Neuronal stem cell (in vitro differentiated cells): Measurements from ENCODE around the gene NUP98.

Source experiments
- DNase-seq: peaks from one replicate; pipeline ENCODE4 v3.0.0-alpha.2; 2013; ENCODE audit warnings: low spot score
- H2AFZ ChIP-seq: one replicate; pipeline ENCODE4 v1.6.1; 2013; ENCODE audit warnings: mild to moderate bottlenecking, low read length, inconsistent platforms
- H2AK5ac ChIP-seq: 2 replicates; pipeline ENCODE4 v1.6.1; 2013; ENCODE audit warnings: low read depth, mild to moderate bottlenecking, inconsistent platforms, low read length, moderate library complexity, mixed read lengths
- H2BK120ac ChIP-seq: 2 replicates; pipeline ENCODE4 v1.6.1; 2013; ENCODE audit warnings: low read depth, mild to moderate bottlenecking, inconsistent platforms, low read length, moderate library complexity, mixed read lengths
- H2BK12ac ChIP-seq: one replicate; pipeline ENCODE4 v1.6.1; 2013; ENCODE audit warnings: low read length, inconsistent platforms
- H2BK15ac ChIP-seq: 2 replicates; pipeline ENCODE4 v1.6.1; 2013; ENCODE audit warnings: mild to moderate bottlenecking, low read length, inconsistent platforms, mixed read lengths
- H2BK5ac ChIP-seq: one replicate; pipeline ENCODE4 v1.6.1; 2013; ENCODE audit warnings: inconsistent platforms, mild to moderate bottlenecking, low read length, moderate library complexity
- H3K14ac ChIP-seq: one replicate; pipeline ENCODE4 v1.6.1; 2013; ENCODE audit warnings: low read length, inconsistent platforms
- H3K18ac ChIP-seq: 2 replicates; pipeline ENCODE4 v1.6.1; 2013; ENCODE audit warnings: low read length, inconsistent platforms
- H3K23ac ChIP-seq: 2 replicates; pipeline ENCODE4 v1.6.1; 2013; ENCODE audit warnings: low read depth, mild to moderate bottlenecking, mixed read lengths, low read length, inconsistent platforms; ENCODE audit not compliant: poor library complexity
- H3K27ac ChIP-seq: replicated peaks from 3 replicates; pipeline ENCODE4 v1.5.1; 2013; ENCODE audit warnings: low read length, inconsistent platforms
- H3K27me3 ChIP-seq, 3 experiments: 2 replicates each; pipeline ENCODE4 v1.6.1; 2013; ENCODE audit warnings: low read length in 3 of 3, mild to moderate bottlenecking in 2 of 3, inconsistent platforms in 1 of 3, low read depth in 1 of 3, mixed read lengths in 1 of 3, moderate library complexity in 1 of 3; ENCODE audit not compliant: control insufficient read depth in 3 of 3, insufficient read depth in 3 of 3
- H3K36me3 ChIP-seq, 2 donors: replicated peaks in 1 of 2; 2 replicates each; pipeline ENCODE4 v1.6.1; 2013; ENCODE audit warnings: low read length in 2 of 2; ENCODE audit not compliant: control insufficient read depth in 2 of 2, insufficient read depth in 2 of 2
- H3K4ac ChIP-seq: 2 replicates; pipeline ENCODE4 v1.6.1; 2013; ENCODE audit warnings: inconsistent platforms, mild to moderate bottlenecking, low read length, moderate library complexity
- H3K4me1 ChIP-seq, 2 donors: 1 replicate in 1 of 2; 2 replicates in 1 of 2; pipeline ENCODE4 v1.6.1; 2013; ENCODE audit warnings: low read length in 2 of 2, low read depth in 1 of 2; ENCODE audit not compliant: control insufficient read depth in 2 of 2, insufficient read depth in 1 of 2
- H3K4me2 ChIP-seq: one replicate; pipeline ENCODE4 v1.6.1; 2013; ENCODE audit warnings: mild to moderate bottlenecking, low read length, inconsistent platforms; ENCODE audit not compliant: insufficient read depth, poor library complexity, severe bottlenecking
- H3K4me3 ChIP-seq, 2 donors: 2 replicates each; pipeline ENCODE4 v1.5.1; 2013; ENCODE audit warnings: low read length in 2 of 2, mild to moderate bottlenecking in 2 of 2, inconsistent platforms in 1 of 2, moderate library complexity in 1 of 2
- H3K79me1 ChIP-seq: one replicate; pipeline ENCODE4 v1.6.1; 2013; ENCODE audit warnings: low read depth, mild to moderate bottlenecking, inconsistent platforms, low read length, moderate library complexity
- H3K9ac ChIP-seq: one replicate; pipeline ENCODE4 v1.6.1; 2013; ENCODE audit warnings: mild to moderate bottlenecking, low read depth, low read length, inconsistent platforms; ENCODE audit not compliant: poor library complexity
- H3K9me3 ChIP-seq, 2 donors: replicated peaks in 1 of 2; 2 replicates each; pipeline versions ENCODE3 to v1.6.1; 2013; ENCODE audit warnings: low read length in 2 of 2, mild to moderate bottlenecking in 2 of 2, inconsistent platforms in 1 of 2, low read depth in 1 of 2, mixed read lengths in 1 of 2, moderate library complexity in 1 of 2; ENCODE audit not compliant: control insufficient read depth in 2 of 2, insufficient read depth in 1 of 2
- H4K8ac ChIP-seq: one replicate; pipeline ENCODE4 v1.6.1; 2013; ENCODE audit warnings: low read depth, mild to moderate bottlenecking, inconsistent platforms, low read length, moderate library complexity
- H4K91ac ChIP-seq: one replicate; pipeline ENCODE4 v1.6.1; 2013; ENCODE audit warnings: low read length, low read depth, mild to moderate bottlenecking, inconsistent platforms; ENCODE audit not compliant: poor library complexity
- WGBS, 2 donors: extraction: QIAGEN DNeasy Blood & Tissue Kit; methylation state at CpG; one replicate each; pipeline ENCODE4 v1.1.7; 2013; ENCODE audit warnings: missing lambda C conversion rate in 2 of 2, mixed read lengths in 1 of 2; ENCODE audit not compliant: insufficient read length in 2 of 2, insufficient replicate concordance in 1 of 2; ENCODE audit errors: extremely low coverage in 2 of 2; 5-methylcytosine and 5-hydroxymethylcytosine counted together

Gene NUP98

DNA sequence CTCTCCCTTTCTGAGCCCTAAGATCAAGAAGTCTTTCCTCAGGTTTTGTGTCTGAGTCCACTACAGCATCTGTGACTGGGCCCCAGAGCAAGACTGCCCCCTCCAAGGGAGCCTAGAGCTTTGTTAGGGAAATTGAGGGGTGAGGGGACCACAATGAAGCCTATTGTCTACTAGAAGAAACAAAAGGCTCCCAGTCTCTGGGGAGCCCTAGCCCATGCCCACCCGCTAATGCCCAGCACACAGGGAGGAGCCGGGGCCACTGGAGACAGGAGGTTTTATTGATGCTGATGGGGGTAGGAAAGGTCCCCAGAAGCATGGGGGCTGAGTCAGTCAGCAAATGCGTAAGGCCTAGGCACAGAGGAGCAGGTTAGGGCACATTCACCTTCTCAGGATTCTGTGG is 29.4 kb upstream of the NUP98 start:
- no peak overlapping the region for H3K23ac ChIP-seq
- DNase-seq: no peak
- H3K4ac ChIP-seq: no peak overlapping the region
- H3K79me1 ChIP-seq: peaks cover 2% of the 10 kb centered on the region
- H3K9me3 ChIP-seq: no peaks in the 10 kb centered on the region
- peaks cover 22 to 80% of the 10 kb centered on the region in 2 donors for H3K36me3 ChIP-seq
- no peak overlapping the region for H2AK5ac ChIP-seq
- no peak overlapping the region for H2BK120ac ChIP-seq
- no CpG with 5 or more reads among the region's 3 CpGs for WGBS, 2 donors
- no peak overlapping the region for H3K4me2 ChIP-seq
- H3K27ac ChIP-seq: no peak overlapping the region
- no peak overlapping the region for H3K9ac ChIP-seq
- H2AFZ ChIP-seq: no peak overlapping the region
- no peak overlapping the region for H4K91ac ChIP-seq
- no peak overlapping the region for H2BK5ac ChIP-seq
- no peak overlapping the region for H2BK12ac ChIP-seq
- H3K14ac ChIP-seq: no peak overlapping the region
- H3K18ac ChIP-seq: no peak overlapping the region
- no peaks in the 10 kb centered on the region for H3K27me3 ChIP-seq
- peaks cover 0 to 11% of the 10 kb centered on the region in 2 donors for H3K4me1 ChIP-seq
- no peak overlapping the region for H2BK15ac ChIP-seq
- H3K4me3 ChIP-seq: no peak overlapping the region
- H4K8ac ChIP-seq: no peak overlapping the region

DNA sequence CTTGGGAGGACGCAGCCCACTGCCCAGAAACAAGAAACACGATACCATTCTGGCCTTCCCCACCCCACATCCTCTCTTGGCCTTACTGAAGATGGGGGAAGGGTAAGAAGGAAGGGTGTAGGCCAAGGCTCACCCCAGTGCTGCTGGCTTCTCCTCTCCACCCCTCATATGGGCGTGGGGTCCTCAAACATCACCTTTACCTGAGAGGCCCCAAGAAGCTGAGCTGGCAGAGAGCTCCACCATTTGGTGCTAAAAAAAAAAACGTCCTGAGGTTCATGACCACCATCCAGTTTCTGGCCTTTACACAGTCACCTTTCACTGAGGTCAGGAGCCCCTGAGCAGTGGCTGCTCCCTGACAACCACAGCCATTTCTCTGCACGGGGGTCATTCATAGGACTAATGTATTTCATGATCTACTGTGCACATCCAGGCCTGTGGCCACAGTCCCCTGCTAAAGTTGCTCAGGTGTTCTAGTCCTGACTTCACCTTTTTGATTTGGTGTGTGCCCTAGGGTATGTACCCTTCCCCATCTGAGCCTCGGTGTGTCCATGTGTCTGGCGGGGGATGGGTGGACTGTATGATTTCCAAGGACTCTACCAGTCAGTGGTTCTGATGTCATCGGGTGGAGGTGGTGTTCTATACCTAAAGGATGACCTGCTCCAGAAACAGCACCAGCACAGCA is 28.3 kb upstream of the NUP98 start:
- H3K18ac ChIP-seq: no peak overlapping the region
- no peak for DNase-seq
- no peak overlapping the region for H2AK5ac ChIP-seq
- H4K8ac ChIP-seq: no peak overlapping the region
- peaks cover 0 to 11% of the 10 kb centered on the region in 2 donors for H3K4me1 ChIP-seq
- H2BK15ac ChIP-seq: no peak overlapping the region
- WGBS, 2 donors: no CpG with 5 or more reads among the region's 8 CpGs
- H3K4me2 ChIP-seq: no peak overlapping the region
- H4K91ac ChIP-seq: no peak overlapping the region
- H3K14ac ChIP-seq: no peak overlapping the region
- H3K27me3 ChIP-seq: no peaks in the 10 kb centered on the region
- H2BK5ac ChIP-seq: no peak overlapping the region
- no peaks in the 10 kb centered on the region for H3K79me1 ChIP-seq
- H3K4ac ChIP-seq: no peak overlapping the region
- H2AFZ ChIP-seq: no peak overlapping the region
- peak overlapping the region; percentile 2 for H3K23ac ChIP-seq
- H3K27ac ChIP-seq: no peak overlapping the region
- H3K36me3 ChIP-seq: peaks cover 22 to 73% of the 10 kb centered on the region in 2 donors
- H2BK12ac ChIP-seq: no peak overlapping the region
- no peaks in the 10 kb centered on the region for H3K9me3 ChIP-seq
- H3K9ac ChIP-seq: no peak overlapping the region
- H3K4me3 ChIP-seq: no peak overlapping the region
- H2BK120ac ChIP-seq: no peak overlapping the region

DNA sequence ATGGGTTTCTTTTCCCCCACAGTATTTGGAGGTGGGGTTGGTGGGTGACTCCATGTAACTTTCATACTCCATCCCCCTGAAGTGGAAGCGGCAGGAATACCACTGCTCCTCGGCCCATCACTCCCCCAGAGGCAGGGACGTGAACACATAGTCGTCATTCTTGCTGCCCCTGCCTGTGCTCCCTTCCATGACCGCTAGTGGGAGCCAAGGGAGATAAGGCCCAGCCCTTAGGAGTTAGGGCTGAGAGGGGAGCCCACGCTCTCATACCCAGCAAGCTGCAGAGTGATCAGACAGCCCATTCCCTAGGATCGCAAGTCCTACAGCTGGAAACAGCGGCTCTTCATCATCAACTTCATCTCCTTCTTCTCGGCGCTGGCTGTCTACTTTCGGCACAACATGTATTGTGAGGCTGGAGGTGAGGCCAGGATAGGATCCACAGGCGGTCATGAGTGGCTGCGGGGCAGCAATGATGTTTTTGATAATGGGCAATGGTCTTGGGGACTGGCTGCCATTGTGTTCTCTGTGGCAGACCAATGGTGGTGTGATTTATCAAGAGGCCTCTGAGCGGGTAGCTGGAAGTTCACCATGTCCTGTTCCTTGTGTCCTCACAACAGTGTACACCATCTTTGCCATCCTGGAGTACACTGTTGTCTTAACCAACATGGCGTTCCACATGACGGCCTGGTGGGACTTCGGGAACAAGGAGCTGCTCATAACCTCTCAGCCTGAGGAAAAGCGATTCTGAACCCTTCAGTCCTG is 27.5 kb upstream of the NUP98 start:
- Histone ChIP-seq H2AK5ac (no peak overlapping the region), H3K27me3 (no peaks in the 10 kb centered on the region), H2BK5ac (no peak overlapping the region), H3K23ac (peak overlapping the region; percentile 82), H4K8ac (peak overlapping the region; percentile 48), H2BK15ac (peak overlapping the region; percentile 6), H3K27ac (no peak overlapping the region), H3K36me3 (peaks cover 22 to 67% of the 10 kb centered on the region in 2 donors), H3K4me1 (peaks cover 0 to 11% of the 10 kb centered on the region in 2 donors), H3K4me2 (no peak overlapping the region), H3K9me3 (no peaks in the 10 kb centered on the region), H3K4ac (no peak overlapping the region), H2BK12ac (no peak overlapping the region), H3K79me1 (no peaks in the 10 kb centered on the region), H3K18ac (peak overlapping the region; percentile 29), H4K91ac (peak overlapping the region; percentile 88), H2AFZ (no peak overlapping the region), H3K14ac (no peak overlapping the region), H2BK120ac (peak overlapping the region; percentile 61), H3K9ac (peak overlapping the region; percentile 9), H3K4me3 (no peak overlapping the region)
- DNase-seq: no peak
- no CpG with 5 or more reads among the region's 18 CpGs for WGBS, 2 donors

GRCh38 chr11:3823762-3824506 is 26.6 kb upstream of the NUP98 start:
- Histone ChIP-seq H2BK5ac (no peak overlapping the region), H2BK12ac (peak overlapping the region; percentile 53), H4K91ac (no peak overlapping the region), H3K23ac (no peak overlapping the region), H3K4ac (no peak overlapping the region), H3K27me3 (no peaks in the 10 kb centered on the region), H3K9ac (peak overlapping the region; percentile 50), H3K79me1 (no peaks in the 10 kb centered on the region), H3K4me2 (no peak overlapping the region), H4K8ac (no peak overlapping the region), H2AFZ (no peak overlapping the region), H2BK15ac (no peak overlapping the region), H3K18ac (no peak overlapping the region), H3K9me3 (no peaks in the 10 kb centered on the region), H2AK5ac (peak overlapping the region; percentile 40), H3K36me3 (peaks cover 22 to 63% of the 10 kb centered on the region in 2 donors), H2BK120ac (no peak overlapping the region), H3K4me1 (peaks cover 0 to 11% of the 10 kb centered on the region in 2 donors), H3K4me3 (no peak overlapping the region), H3K27ac (no peak overlapping the region), H3K14ac (peak overlapping the region; percentile 25)
- WGBS, 2 donors: no CpG with 5 or more reads among the region's 30 CpGs
- DNase-seq: no peak
